Measurements from ENCODE around the gene SGPL1.

Gene SGPL1

GRCh38 chr10:70891627-70892026, 75.9 kb downstream of the SGPL1 start:
- Histone ChIP-seq H3K4me3 (no peak overlapping the region), H3K27ac (no peak overlapping the region)
- TF ChIP-seq CTCF (IDR thresholded peaks at IDR 0.05), result no peak
- DNase-seq (ENCODE audit: low spot score), result no peak

GRCh38 chr10:70892631-70893030, 76.9 kb downstream of the SGPL1 start:
- Histone ChIP-seq H3K27ac (no peak overlapping the region), H3K4me3 (no peak overlapping the region)
- no peak for DNase-seq (ENCODE audit: low spot score)
- no peak for TF ChIP-seq CTCF (IDR thresholded peaks at IDR 0.05)

DNA sequence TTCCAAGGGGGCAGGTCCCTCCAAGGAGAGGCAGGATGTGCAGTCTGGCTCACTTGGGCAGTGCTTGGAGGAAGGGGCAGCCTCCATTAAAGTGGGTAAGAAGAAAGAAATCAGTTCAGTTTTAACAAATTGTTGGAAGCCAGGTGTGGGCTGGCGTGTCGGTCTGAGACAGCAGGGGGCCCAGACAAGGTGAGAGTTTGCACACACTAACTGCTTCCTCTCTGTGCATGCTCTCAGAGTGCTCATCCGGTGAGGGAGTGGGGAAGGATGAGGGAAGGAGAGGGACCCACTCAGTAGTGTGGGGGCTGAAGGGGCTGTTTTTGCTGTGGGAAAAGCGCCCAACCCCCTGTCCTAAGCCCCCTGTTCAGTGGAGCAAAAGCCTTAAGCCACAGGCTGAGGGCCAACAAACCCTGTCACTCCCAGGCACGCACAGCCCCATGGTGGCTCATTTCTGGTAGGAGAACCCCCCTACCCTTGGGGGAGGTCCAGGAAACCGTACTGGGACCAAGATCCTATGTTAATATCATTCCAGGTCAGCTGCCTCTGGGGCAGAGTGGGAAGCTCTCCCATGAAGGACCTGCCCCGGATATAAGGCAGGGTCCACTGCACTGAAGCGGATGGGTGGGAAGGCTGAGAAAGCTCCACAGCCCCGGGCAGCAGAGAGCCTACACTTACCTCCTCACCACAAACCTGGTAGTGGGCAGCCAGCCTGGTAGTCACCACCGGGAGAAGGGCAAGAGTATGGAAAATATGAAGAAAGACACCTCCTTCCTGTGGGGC, 77.7 kb downstream of the SGPL1 start:
- no peak for TF ChIP-seq CTCF (IDR thresholded peaks at IDR 0.05)
- peak; percentile 38 for DNase-seq (ENCODE audit: low spot score)
- H3K4me3 ChIP-seq, result no peak overlapping the region
- no peak overlapping the region for H3K27ac ChIP-seq

DNA sequence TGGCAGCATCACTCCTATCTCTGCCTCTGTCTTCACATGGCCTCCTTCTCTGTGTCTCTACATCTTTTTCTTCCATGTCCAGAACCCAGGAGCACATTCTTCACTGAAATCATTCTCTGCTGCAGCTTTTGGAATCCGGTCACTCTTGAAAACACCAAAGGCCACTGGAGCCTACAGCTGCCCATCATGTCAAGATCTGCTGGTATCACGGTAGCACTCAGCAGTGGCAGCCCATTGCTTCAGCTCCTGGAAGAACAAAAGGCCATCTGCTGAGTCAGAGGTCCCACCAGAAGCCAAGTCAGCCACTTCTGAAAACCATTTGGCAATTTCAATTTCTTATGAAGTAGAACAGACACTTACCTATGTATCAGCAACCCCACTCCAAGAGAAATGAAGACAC, 78.7 kb downstream of the SGPL1 start:
- DNase-seq (ENCODE audit: low spot score), result no peak
- no peak for TF ChIP-seq CTCF (IDR thresholded peaks at IDR 0.05)
- Histone ChIP-seq H3K27ac (no peak overlapping the region), H3K4me3 (no peak overlapping the region)

DNA sequence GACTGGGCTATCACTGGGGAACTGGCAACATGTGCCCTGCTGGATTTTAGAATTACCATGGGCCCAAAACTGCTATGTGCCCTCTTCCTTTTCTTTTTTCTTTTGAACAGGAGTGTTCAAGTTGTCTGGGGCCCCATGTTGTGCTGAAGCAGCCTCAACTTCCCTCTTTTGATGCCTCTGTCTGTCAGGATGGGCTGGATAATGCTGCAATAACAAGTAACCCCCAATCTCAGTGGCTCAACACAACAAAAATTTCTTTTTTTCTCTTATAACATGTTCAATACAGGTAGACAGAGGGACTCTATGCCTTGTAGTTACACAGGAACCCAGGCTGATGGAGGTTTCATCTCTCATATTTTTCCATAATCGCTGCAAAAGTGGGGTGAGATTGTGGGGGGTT, 80.8 kb downstream of the SGPL1 start:
- TF ChIP-seq CTCF (IDR thresholded peaks at IDR 0.05), result no peak
- Histone ChIP-seq H3K4me3 (no peak overlapping the region), H3K27ac (no peak overlapping the region)
- DNase-seq (ENCODE audit: low spot score), result no peak

GRCh38 chr10:70898687-70899086, 82.9 kb downstream of the SGPL1 start:
- no peak for DNase-seq (ENCODE audit: low spot score)
- H3K27ac ChIP-seq, result no peak overlapping the region
- TF ChIP-seq CTCF (IDR thresholded peaks at IDR 0.05), result no peak
- no peak overlapping the region for H3K4me3 ChIP-seq

GRCh38 chr10:70899096-70899495, 83.3 kb downstream of the SGPL1 start:
- TF ChIP-seq CTCF (IDR thresholded peaks at IDR 0.05), result no peak
- Histone ChIP-seq H3K4me3 (no peak overlapping the region), H3K27ac (no peak overlapping the region)
- peak; percentile 24 for DNase-seq (ENCODE audit: low spot score)
